ENCODE measurements around the gene APOL4.
"Not testable (repeated sequence)": the region's sequence is repeated elsewhere in the genome, so short reads cannot be mapped to it uniquely, and the experiment has no call there.

The APOL4 gene, protein sequence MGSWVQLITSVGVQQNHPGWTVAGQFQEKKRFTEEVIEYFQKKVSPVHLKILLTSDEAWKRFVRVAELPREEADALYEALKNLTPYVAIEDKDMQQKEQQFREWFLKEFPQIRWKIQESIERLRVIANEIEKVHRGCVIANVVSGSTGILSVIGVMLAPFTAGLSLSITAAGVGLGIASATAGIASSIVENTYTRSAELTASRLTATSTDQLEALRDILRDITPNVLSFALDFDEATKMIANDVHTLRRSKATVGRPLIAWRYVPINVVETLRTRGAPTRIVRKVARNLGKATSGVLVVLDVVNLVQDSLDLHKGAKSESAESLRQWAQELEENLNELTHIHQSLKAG

DNA sequence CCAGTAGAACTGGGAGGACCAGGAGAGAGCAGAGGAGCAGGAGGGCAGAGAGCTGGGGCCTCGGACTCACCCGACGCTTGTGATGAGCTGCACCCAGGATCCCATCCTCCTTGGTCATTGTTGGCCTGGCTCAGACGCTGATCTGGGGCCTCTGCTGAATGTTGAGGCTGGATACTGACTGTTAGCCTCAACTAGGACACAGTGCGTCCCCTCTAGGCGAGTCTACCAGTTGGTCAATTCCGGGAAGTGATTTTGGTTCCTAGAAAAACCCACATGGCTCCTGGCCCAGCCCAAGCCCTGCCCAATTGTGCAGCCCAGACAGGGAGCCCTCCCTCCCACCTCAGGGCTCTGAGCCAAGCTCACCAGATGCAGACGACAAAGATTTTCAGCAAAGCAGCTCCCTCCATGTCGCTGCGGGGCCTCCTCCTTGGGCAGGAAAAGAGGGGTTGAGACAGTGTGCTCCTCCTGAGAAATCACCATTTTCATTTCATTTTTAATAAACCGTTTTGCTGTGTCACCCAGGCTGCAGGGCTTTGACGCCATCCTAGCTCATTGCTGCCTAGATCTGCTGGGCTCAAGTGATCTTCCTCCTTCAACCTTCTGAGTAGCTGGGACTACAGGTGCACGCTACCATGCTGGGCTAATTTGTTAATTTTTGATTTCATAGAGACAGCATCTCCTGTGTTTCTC, at the start of gene APOL4:
Gene APOL4, minus strand, starts transcription at position 180 of the 690 bp plus-strand sequence. Its CDS starts 75 bp downstream, at position 105.
- DNase-seq (ENCODE audit: low read depth), result no peak

DNA sequence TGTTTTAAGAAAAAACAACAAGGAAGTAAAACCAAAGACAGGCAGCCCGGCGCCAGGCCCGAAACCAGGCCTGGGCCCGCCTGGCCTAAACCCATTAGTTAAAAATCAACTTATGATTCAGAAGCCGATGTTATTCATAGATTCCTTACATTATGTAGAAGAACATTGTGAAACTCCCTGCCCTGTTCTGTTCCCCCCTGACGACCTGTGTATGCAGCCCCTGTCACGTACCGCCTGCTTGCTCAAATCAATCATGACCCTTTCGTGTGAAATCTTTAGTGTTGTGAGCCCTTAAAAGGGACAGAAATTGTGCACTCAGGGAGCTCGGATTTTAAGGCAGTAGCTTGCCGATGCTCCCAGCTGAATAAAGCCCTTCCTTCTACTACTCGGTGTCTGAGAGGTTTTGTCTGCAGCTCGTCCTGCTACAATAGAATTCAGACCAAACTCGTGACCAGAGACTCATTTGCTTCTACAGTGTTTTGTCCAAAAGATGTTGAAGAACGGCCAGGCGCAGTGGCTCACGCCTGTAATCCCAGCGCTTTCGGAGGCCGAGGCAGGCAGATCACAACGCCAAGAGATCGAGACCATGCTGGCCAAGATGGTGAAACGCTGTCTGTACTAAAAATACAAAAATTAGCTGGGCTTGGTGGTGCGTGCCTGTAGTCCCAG, 48.8 kb upstream of the APOL4 start:
- DNase-seq (ENCODE audit: low read depth), result not testable (repeated sequence)

DNA sequence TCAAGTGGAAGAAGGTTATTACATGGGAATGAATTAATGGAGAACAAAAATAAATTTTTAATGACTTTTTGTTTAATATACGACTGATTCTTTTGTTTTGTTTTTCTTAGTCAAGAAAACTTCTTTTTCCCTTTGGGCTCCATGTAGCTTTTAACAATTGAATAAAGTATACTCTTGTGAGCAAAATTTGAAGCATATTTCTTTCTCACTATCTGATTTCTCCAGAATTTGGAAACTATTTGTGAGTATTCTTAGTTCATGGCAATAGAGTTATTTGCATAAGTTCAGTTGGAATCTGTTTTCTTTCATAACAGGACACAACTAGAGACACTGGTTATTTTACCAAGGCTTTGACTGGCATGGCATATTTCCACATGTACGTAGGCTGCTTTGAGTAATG, 47.6 kb upstream of the APOL4 start:
- no peak for DNase-seq (ENCODE audit: low read depth)

DNA sequence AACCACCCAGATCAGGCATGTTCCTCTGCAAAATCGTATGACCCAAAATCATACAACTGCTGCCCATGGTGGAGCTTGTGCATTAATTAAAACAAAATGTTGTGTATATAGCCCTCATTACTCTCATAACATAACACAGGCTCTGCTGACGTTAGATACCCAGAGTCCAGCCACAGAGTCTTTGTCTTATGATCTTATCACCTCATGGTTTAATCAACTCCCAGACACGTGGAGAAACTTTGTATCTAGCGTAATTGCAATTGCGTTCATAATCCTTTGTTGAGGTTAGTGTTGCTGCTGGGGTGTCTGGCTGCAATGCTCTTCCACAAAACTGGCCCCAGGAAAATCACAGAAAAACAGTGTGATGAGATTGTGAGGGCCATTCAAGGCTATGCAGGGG, 46.3 kb upstream of the APOL4 start:
- no peak for DNase-seq (ENCODE audit: low read depth)

DNA sequence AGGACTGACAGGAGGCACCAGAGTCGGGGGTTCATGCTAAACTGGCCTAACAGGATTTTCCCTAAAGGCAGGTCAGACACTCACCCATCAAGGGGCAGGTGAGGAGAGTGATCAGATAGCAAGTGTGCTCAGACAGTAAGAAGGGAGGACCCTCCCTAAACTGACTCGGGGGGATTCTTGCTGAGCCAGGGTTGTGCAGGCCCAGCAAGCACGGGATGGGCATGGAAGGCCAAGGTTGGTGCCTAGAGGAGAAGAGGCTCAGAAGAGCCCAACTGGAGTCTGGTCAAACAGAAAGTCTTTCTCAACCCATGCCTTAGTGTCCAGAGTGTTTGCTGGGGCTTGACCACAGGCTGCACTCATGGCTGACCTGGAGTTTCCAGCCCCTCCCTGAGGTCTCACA, 45.1 kb upstream of the APOL4 start:
- DNase-seq (ENCODE audit: low read depth), result no peak

DNA sequence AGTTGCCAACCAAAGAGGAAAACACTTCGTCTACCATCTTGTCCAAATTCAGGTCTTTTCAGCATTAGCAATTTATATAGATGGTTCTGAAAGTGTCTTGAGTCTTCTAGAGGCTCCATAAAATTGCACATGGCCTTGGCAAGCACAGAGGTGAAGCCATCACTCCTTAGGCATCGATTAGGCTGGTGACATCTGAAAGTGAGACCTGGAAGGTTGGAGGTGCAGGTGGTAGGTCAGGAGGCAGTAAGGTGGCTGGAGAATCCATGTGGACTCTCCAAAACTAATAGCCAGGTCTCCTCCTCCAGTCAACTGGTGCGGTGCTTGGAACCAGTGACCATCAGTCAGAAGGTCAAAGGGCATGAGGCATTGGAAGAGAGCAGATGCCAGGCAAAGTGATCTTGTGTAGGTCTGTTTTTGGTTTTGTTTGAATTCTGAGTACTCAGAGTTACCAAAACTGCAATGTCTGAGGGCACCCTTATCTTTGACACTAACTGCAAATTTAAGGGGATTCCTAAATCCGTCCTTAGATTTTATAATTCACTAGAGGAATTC, 44.3 kb upstream of the APOL4 start:
- DNase-seq (ENCODE audit: low read depth), result no peak

DNA sequence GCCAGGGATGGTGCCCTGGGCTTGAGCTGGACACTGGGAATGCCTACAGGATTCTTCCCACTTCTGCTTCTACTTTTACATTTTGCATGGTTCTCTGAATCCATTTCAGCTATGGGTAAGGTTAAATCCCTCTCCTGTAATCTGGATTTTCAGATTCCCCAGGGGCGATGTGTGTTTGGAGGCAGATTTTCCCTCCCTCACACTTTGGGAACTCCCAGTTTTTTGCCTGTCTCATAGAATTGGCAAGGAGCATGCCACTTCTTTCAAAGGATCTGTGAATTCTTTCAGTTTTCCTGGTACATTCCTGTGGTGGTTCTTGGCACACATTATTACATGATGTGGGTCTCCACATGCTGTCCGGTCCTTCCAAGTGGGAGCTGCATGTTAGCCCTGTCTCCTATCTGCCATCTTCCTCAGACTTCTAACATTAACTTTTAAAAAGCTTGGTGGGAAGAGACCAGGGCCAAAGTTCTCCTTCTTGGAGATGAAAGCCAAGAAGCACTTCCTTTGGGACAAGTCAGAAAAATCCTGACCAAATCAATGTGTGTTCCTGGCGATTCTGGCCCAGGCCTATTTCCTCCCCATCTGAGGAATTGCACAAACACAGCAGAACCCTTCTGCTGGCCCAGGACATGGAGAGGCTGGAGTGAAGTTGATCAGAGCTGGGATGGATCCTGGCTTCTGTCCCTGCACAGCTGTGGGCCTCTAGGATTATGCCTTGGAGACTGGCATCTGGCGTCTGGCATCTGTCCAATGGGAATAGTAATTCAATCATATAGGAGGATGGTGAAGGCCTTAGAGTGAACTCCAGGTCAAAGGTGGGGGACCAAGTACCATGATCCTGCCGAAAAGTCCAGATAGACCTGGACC, 43.1 kb upstream of the APOL4 start:
- DNase-seq (ENCODE audit: low read depth), result peak; percentile 14

DNA sequence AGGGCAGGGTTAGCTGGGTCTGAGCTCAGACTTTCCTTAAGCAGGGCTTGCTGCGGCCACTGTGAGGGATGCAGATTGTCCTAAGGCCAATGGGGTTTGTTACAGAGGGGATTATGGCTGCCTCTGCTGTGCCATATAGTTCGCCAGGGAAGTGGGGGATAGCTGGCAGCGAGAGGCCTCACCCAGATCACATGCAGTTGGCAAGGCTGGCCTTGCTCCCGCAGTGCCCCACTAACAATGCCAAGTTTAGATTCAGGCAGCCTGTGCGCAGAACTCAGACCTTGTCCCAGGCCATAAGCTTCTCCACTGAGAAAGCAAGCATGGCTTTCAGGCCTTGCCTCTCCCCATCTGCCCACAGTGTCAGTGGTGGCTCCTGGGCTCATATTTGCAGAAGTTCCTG, 42.4 kb upstream of the APOL4 start:
- no peak for DNase-seq (ENCODE audit: low read depth)

DNA sequence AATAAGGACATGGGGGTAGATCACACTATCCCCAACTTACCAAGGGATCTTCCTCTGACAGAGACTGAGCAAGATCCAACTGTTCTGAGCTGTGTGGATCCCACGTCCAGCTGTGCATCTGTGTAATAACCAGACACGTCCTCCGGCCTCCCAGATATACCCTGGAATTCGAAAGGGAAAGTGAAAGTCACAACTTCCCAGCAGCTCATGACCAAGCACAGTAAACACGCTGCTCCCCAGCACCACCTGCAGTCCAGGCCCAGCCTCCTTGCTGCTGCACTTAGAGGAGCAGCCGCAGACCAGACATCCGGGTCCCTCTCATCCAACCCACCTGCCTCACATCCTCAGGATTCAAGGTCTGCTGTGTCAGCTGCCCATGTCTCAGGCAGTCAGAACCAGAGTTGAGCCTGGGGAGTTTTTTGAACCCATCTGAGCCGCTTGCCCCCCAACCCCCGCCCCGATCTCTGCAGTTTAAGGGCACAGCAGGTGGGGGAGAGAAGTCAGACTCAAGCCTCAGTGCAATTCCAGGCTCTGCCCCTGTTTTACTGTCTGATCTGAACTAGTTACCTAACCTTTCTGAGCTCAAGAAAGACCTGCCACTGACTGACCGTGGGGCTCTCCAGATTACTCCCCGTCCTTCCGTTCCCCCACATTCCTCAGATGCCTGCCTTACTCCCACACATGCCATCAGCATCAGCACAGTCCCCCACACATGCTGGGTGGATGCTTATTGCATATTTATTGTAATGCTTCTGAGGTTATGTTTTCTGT, 38.0 kb upstream of the APOL4 start, which contains the start of gene APOL2:
Gene APOL2, minus strand, starts transcription at position 127 of the 771 bp plus-strand sequence. CDS start 6,365 bp downstream, outside the sequence.
- peak; percentile 61 for DNase-seq (ENCODE audit: low read depth)

DNA sequence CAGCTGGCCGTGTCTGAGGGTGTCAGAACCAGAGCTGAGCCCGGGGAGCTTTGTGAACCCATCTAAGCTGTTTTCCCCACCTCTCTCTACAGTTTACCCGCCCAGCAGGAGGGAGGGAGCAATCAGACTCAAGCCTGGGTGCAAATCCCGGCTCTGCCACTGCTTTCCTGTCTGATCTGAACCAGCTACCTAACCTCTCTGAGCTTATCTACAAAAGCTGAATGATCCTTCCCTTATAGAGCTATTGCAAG, 37.5 kb upstream of the APOL4 start:
- DNase-seq (ENCODE audit: low read depth), result no peak

DNA sequence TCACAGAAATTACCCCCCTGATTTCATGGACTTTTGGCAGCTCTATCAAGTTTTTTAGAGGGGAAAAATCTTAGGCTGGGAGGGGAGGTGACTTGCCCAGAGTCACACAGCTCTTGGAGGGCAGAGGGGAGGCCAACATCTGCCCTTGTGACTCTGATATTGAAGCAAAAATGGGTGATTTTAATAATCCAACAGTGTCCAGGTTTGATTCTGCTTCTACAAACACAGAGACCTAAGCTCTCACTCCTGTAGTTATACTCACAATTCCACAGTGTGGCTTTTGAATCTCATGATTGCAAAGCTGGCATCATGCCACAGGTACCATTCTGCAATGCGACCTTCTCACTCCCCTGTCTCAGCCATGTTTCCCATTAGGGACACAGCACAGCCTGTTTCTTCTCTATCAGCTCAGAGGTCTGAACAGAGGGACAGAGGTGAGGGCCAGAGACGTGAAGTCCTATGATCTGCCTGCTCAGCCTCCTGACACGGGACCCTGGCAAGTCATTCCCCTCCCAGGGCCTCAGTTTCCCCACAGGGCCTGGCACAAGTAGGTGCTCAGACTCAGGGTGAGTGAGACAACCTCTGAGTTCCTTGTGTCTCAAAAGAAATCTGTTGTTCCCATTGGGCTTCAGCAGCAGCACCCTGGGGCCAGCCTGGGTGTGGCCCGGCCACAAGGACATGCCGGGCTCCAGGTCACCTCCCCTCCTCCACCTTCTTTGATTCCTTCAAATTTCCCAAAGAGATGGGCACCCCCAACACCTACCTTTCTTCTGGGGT, 37.0 kb upstream of the APOL4 start:
- DNase-seq (ENCODE audit: low read depth), result no peak

DNA sequence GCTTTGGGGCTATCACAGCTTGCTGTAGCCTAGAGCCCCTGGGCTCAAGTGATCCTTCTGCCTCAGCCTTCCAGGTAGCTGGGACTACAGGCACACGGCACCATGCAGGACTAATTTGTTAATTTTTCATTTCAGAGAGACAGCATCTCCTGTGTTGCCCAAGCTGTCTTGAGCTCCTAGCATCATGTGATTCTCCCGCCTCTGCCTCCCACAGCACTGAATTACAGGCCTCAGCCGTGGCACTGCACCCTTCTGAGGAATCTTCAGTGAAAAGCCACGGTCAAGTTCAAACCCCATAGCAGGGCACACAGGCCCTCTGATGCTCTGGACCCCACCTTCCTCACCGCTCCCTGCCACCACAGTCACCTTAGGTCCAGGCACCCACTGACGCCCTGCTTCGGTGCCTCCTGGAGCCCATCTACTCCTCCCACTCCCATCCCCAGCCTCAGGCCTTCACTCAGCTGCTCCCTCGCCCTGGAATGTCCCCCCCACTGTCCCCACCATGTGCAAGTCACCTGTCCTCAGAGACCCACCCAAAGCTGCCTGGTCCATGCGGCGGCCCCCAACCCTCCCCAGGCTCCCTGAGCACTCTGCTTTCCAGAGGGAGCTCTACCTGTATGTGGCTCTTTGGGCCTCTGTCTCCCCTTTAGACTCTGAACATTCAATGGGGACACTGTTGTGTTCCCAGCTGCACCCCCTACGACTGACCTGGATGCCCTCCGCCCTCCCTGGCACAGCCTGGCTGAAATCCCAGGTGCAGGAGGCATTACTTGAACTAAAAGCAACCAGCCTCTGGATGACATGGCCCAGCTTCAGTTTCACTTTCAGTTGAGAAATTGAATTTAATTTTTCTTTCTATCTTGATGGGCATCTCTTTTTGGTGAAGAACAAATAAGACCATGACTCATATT, 36.1 kb upstream of the APOL4 start:
- no peak for DNase-seq (ENCODE audit: low read depth)

DNA sequence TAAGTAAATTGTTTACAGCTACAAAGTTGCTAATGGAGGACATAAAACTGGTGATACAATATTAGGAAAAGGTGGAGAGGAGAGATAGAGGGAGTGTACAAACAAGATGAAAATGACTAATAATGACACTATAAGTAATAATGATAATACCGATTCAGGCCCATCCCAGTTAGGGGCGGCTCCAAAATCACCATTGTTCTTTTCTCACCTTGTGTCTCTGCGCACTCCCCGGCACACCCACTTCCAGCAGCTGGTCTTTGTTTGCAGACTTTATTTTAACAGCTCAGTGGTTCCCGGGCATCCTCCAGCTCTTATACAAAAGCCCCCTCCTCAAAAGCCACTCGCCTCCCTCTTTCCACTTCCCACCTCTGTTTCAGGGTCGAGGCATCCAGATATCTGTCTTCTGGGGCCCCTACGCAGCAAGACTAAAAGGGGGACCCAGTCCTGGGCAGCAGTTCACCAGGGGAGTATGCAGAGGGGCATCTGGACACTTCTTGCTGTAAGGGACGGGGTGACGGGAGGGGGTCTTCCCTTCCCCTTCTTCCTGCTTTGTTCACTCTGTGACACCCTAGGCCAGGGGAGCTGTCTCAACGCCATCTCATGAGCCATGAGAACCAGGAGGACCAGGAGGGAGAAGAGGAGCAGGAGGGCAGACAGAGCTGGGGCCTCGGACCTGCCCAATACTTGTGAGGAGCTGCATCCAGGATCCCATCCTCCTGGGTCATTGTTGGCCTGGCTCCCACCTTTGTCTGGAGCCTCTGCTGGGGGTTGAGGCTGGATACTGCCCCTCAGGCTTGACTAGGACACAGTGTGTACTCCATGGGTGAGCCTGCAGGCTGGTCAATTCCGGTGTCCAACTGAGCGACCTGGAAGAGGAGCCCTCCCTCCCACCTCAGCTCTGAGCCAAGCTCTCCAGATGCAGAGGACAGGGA, 35.0 kb upstream of the APOL4 start:
- DNase-seq (ENCODE audit: low read depth), result no peak

DNA sequence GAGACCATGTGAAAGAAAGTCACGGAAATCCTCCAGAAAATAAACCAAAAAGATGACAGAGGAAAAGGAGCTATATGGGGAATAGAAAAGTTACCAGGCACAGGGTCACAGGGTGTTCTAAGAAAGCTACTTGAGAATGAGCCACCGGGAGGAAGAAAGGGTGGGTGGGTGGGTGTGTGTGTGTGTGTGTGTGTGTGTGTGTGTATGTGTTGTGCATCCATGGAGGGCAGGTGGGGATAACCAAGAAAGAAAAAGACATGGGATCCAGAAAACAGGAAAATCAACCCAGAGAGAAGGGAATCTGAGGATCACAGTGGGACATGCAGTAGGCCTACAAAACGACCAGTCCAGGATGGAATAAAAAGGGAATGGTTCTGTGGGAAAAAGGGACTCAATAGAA, 34.0 kb upstream of the APOL4 start:
- DNase-seq (ENCODE audit: low read depth), result no peak

DNA sequence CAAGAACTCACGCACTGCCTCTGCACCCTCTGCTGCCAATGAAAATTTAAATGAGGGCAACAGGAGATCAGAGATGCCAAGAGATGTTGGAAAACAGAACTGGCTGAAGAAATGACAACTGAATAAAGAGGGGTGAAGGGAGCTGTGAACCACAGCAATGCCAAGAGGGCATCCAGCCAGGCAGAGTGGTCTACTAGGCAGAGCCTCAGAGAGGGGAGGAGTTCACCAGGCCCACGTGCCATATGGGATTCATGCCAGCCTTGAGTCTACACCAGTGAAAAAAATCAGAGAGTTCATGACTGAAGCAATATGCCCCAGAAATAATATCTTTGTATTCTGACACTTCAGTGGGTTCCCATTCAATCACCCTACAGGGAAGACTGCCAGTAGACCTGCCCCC, 33.3 kb upstream of the APOL4 start:
- DNase-seq (ENCODE audit: low read depth), result no peak

DNA sequence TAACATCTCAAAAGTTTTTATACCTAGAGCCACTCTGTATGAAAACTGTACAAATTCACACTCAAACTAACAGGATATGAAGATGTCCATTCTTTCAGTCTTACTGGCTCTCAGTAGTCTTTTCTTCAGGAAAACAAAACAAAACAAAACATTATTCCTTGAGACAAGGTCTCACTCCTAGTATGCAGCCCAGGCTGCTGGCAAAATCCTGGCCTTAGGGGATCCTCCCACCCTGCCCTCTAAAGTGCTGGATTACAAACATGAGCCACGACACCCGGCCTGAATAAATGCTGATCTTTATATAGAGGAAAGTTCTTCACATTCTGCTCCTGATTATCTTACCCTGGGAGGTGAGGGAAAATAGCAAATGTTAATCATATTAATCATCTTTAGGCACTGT, 32.6 kb upstream of the APOL4 start:
- no peak for DNase-seq (ENCODE audit: low read depth)

DNA sequence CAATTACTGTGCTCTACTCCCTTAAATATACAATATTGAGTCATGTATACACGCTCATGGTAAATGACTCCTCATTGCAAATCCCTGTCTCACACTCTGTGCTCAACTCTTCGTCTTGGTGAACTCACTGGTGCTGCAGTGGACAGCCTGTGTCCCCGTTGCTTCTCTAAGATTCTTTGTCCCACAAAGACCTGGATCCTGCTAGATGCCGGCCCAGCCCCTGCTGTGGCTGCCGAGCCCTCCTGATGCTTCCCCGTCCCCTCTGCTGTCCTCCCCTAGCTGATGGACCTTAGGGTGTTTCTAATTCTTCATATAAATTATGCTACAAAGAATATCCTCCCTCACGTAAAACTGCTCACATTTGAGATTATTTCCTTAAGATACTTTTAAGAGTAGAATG, 32.2 kb upstream of the APOL4 start:
- DNase-seq (ENCODE audit: low read depth), result no peak

DNA sequence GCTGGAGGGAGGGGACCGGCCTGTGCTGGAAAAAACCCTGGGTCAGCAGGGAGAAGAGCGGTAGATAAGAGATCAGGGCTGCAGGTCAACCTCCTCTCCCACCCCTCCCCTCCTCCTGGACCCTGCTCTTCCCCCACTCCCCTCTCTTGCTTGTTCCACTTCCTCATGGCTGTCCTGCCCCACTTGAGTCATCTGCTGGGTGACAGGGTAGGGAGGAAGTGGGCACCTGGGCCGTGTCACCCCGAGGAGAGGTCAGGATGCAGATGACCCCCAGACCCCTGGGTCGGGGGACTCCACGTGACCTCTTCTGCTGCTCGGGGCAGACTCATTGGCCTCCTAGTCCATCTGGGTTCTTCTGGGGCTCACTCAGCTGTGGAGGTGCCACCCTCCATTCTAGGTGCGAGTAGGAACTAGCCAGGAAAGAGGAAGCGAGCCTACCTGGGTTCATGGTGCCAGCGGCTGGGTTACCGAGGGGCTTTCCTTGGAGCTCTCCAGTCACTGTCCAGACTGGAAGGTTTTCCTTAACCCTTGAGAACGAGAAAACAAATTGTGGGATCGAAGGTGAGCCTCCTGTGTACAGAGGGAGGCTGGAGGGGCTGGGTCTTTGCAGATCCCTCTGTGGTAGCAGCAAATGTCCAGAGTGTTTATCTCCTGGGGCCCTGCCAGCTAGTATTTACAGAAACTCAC, 31.2 kb upstream of the APOL4 start:
- no peak for DNase-seq (ENCODE audit: low read depth)
